Measurements from ENCODE around the gene TMEM234.

Gene TMEM234

DNA sequence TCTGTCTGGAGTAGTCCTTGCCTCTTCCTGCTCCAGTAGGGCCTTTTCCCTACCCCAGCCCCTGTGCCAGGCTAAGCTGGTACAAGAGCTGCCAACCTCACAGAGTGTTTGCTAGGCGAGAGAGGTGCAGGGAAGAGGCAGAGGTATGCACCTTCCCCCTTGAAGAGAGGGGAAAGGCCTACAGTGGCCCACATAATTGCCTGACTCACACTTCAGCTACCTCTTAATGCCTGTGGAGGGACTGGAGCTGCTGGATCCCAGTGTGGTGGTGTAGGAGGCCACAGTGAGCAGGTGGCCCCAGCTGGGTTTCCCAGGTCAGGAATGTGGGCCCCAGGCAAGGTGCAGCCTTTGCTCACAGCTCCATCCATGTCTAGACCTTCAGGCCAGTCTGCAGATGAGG, 25.1 kb downstream of the TMEM234 start:
- H3K4me1 Mint-ChIP-seq, result peaks cover 66% of the 10 kb centered on the region
- H3K36me3 Mint-ChIP-seq, result peaks cover 15% of the 10 kb centered on the region
- H3K4me3 Mint-ChIP-seq, result no peak overlapping the region
- H3K9me3 Mint-ChIP-seq, result no peaks in the 10 kb centered on the region
- H3K27ac Mint-ChIP-seq, result no peak overlapping the region
- no peaks in the 10 kb centered on the region for H3K27me3 Mint-ChIP-seq

DNA sequence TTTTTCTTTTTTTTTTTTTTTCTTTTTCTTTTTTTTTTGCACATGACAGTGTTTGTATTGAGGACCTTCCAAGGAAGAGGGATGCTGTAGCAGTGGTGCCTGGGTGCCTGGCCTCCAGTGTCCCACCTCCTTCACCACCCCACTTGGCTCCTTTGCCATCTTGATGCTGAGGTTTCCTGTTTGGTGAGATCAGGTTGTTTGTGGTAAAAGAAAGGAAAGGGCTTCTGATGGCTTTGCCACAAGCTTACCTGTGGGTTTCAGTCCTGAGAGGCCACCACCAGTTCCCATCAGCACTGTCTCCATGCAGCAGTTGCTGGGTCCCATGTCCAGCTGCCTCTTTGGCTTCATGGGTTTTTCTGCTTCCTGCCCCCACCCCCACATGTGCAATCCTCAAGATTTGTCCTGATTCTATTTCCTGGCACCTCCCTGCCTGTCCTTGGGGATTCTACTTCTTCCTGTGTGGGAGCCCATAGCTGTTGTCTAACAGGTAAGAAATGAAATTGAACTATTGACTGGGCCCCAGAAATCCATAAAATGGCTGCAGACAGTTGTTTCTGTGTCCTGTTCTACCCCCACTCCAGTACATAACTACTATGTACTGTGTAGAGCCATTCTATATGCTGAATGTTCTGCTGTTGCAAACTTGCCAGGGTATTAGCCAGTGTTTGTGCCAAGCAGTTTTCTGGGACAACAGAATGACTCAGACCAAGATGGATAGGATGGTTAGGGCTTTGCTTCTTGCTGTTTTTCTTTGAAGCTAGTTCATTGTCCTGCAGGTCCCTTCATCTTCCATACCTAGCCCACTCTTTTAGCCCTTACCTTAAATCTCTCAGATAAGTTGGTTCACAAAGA, 26.0 kb downstream of the TMEM234 start:
- no peak overlapping the region for H3K27ac Mint-ChIP-seq
- H3K9me3 Mint-ChIP-seq, result no peaks in the 10 kb centered on the region
- H3K27me3 Mint-ChIP-seq, result no peaks in the 10 kb centered on the region
- peak overlapping the region; percentile 6 for H3K4me3 Mint-ChIP-seq
- H3K4me1 Mint-ChIP-seq, result peaks cover 57% of the 10 kb centered on the region
- peaks cover 21% of the 10 kb centered on the region for H3K36me3 Mint-ChIP-seq

DNA sequence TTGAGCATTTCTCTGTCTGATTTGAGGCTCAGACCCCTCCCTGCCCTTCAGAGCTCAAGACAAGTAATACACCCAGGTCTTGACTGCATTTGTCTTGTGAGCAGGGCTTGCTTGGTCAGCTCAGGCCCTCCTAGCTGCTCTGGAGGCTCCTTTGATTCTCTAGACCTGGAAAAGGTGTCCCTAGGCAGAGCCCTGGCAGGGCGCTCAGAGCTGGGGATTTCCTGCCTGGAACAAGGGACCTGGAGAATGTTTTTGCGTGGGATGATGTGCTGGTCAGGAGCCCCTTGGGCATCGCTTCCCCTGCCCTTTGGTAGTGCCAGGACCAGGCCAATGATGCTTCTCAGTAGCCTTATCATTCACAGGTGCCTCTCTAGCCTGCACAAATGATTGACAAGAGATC, 26.6 kb downstream of the TMEM234 start:
- Mint-ChIP-seq H3K27ac (no peak overlapping the region), H3K36me3 (peaks cover 21% of the 10 kb centered on the region), H3K27me3 (no peaks in the 10 kb centered on the region), H3K9me3 (no peaks in the 10 kb centered on the region), H3K4me1 (peaks cover 57% of the 10 kb centered on the region), H3K4me3 (no peak overlapping the region)

DNA sequence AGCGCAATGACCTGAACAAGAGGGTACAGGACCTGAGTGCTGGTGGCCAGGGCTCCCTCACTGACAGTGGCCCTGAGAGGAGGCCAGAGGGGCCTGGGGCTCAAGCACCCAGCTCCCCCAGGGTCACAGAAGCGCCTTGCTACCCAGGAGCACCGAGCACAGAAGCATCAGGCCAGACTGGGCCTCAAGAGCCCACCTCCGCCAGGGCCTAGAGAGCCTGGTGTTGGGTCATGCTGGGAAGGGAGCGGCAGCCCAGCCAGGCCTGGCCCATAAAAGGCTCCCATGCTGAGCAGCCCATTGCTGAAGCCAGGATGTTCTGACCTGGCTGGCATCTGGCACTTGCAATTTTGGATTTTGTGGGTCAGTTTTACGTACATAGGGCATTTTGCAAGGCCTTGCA, 27.2 kb downstream of the TMEM234 start:
- H3K27ac Mint-ChIP-seq, result no peak overlapping the region
- peaks cover 21% of the 10 kb centered on the region for H3K36me3 Mint-ChIP-seq
- peaks cover 51% of the 10 kb centered on the region for H3K4me1 Mint-ChIP-seq

DNA sequence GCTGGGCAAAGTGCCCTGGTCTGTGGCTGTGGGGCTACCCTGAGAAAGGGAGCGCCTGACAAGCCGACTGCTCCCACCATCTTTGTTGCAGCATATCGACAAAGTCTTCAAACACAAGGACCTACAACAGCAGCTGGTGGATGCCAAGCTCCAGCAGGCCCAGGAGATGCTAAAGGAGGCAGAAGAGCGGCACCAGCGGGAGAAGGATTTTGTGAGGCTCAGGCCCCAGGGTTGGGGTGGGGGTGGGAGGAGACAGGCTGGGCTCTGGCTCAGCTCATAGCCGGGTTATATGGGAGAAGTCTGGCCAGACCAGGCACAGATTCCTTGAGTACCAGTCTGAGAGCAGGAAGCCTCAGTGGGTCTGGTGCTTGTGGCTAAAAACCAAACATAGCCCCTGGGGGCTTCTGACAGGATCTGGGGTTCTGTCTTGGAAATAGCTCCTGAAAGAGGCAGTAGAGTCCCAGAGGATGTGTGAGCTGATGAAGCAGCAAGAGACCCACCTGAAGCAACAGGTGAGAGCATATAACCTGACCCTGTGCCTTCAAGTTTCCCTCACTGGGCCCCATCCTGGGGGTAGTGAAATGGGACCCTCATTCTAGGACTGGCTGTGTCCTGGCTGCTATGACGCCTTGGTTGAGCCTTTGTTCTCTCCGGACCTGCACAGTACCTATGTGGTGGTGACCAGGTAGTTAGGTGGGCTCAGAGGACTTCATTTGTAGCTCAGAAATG, 29.8 kb downstream of the TMEM234 start:
- H3K4me3 Mint-ChIP-seq, result no peak overlapping the region
- H3K27ac Mint-ChIP-seq, result peak overlapping the region; percentile 32
- no peaks in the 10 kb centered on the region for H3K9me3 Mint-ChIP-seq
- H3K36me3 Mint-ChIP-seq, result peaks cover 21% of the 10 kb centered on the region
- H3K4me1 Mint-ChIP-seq, result peaks cover 37% of the 10 kb centered on the region
- H3K27me3 Mint-ChIP-seq, result no peaks in the 10 kb centered on the region

More for the DNA sequence above, 27.2 kb downstream of the TMEM234 start:
- Mint-ChIP-seq H3K4me3 (no peak overlapping the region), H3K27me3 (no peaks in the 10 kb centered on the region), H3K9me3 (no peaks in the 10 kb centered on the region)

DNA sequence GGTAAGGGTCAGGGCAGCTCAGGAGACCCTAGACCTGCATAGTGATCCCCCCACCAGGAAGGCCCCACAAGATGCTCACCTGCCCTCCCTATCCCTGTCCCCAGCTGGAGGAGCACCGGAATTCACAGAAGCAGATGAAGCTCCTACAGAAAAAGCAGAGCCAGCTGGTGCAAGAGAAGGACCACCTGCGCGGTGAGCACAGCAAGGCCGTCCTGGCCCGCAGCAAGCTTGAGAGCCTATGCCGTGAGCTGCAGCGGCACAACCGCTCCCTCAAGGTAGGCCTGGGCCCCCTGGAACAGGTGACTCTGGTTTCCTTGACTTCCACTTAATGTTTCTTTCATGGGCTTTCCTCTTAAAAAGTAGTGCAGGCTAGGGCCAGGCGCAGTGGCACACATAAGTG, 34.3 kb downstream of the TMEM234 start:
- peaks cover 24% of the 10 kb centered on the region for H3K4me1 Mint-ChIP-seq
- no peaks in the 10 kb centered on the region for H3K9me3 Mint-ChIP-seq

DNA sequence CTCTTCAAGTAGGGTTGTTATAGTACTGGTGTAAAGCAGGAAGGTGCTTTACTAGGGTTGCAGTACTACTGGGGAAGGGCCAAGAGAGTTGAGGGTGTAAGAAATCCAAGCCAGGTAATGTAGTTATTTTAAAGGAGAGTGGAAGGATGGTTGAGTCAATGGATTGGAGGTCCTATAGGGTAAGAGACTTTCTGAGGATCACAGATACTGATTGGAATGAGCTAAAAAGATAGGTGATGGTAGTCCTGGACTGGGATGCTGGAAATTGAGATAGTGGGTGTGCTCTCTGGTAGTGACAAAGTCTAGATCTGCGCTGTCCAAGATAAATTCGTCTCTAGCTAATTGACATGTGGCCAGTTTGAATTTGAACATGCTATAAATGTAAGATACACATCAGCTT, 35.7 kb downstream of the TMEM234 start:
- Mint-ChIP-seq H3K4me1 (peaks cover 36% of the 10 kb centered on the region), H3K9me3 (no peaks in the 10 kb centered on the region), H3K27me3 (no peaks in the 10 kb centered on the region), H3K4me3 (peak overlapping the region; percentile 51), H3K36me3 (peaks cover 27% of the 10 kb centered on the region), H3K27ac (peak overlapping the region; percentile 94)

More for the DNA sequence above, 34.3 kb downstream of the TMEM234 start:
- peaks cover 30% of the 10 kb centered on the region for H3K36me3 Mint-ChIP-seq
- H3K4me3 Mint-ChIP-seq, result no peak overlapping the region
- H3K27me3 Mint-ChIP-seq, result no peaks in the 10 kb centered on the region
- no peak overlapping the region for H3K27ac Mint-ChIP-seq

DNA sequence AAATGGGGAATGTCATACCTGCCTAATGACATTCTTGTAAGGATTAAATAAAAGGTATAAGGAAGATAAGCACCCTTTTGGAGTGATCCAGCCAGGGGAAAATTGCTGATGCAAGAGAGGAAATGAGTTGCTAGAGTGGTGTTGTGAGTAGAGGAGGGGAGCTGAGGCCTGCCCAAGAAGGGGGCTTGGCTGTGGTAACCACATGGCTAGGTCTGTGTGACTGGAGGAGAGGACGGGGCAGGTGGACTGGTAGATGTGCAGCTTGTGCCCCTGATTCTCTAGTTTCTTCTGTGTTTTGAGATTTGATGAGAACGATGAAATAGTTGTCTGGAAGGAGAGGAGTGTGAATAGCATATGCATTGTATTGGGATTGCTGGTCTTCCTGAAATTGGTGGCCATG, 36.1 kb downstream of the TMEM234 start:
- H3K4me1 Mint-ChIP-seq, result peaks cover 40% of the 10 kb centered on the region
- peak overlapping the region; percentile 94 for H3K27ac Mint-ChIP-seq
- H3K27me3 Mint-ChIP-seq, result no peaks in the 10 kb centered on the region
- H3K9me3 Mint-ChIP-seq, result no peaks in the 10 kb centered on the region
- peak overlapping the region; percentile 51 for H3K4me3 Mint-ChIP-seq
- peaks cover 29% of the 10 kb centered on the region for H3K36me3 Mint-ChIP-seq

DNA sequence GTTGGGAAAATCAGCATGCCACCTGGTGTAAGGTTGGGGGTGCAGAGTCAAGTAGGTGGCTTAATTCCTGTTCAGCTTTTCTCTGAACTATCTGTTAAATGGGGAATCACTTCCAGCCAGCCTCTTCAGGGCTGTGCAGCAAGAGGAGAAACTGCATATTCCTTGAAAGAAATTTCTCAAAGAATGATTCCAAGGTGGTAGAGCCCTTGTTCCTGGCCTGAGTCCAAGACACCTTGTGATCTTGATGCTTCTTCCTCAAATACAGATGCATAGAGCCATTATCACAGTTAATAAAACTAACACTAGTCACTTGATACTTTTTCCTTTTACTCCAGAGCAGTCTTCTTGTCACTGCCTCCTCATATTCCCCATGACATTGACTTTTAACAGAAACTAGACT, 37.5 kb downstream of the TMEM234 start:
- H3K36me3 Mint-ChIP-seq, result peaks cover 37% of the 10 kb centered on the region
- H3K9me3 Mint-ChIP-seq, result no peaks in the 10 kb centered on the region
- peaks cover 50% of the 10 kb centered on the region for H3K4me1 Mint-ChIP-seq
- peak overlapping the region; percentile 64 for H3K4me3 Mint-ChIP-seq
- no peaks in the 10 kb centered on the region for H3K27me3 Mint-ChIP-seq
- peak overlapping the region; percentile 74 for H3K27ac Mint-ChIP-seq

DNA sequence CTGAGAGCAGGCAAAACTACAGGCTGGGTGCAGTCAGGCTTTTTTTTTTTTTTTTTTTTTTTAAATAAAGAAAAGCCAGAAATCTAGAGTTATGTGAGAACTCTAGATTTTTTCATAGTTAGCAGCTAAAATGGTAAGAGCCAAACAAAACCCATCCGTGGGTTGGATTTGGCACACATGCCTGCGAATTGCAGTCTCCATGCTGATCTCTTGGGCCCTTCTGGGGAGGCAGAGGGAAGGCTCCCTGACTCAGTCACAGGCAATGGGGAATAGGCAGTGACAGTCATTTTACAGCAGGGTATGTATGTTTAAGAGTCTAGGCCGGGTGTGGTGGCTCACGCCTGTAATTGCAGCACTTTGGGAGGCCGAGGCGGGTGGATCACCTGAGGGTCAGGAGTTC, 40.1 kb downstream of the TMEM234 start:
- Mint-ChIP-seq H3K27me3 (no peaks in the 10 kb centered on the region), H3K4me3 (peak overlapping the region; percentile 97), H3K9me3 (no peaks in the 10 kb centered on the region), H3K4me1 (peaks cover 64% of the 10 kb centered on the region), H3K36me3 (peaks cover 35% of the 10 kb centered on the region), H3K27ac (peak overlapping the region; percentile 68)

DNA sequence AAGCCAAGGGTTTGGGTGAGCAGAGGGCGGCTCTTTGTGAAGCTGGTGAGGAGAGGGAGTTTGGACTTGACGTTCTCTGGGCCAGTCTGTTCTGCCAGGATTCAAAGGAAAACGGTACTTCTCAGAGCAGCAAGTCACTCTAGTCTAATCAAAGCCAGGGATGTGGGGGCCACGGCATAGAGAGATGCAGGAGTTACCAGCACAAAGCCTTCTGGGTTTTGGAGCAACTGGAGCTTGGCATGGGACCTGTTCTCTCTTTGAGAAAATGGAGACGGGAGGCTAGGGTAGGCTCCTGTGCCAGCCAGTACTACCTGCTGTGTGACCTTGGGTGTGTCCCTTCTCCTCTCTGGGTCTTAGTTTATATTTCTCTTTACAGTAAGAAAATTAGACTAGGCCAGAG, 40.6 kb downstream of the TMEM234 start:
- no peaks in the 10 kb centered on the region for H3K27me3 Mint-ChIP-seq
- peak overlapping the region; percentile 51 for H3K27ac Mint-ChIP-seq
- peaks cover 63% of the 10 kb centered on the region for H3K4me1 Mint-ChIP-seq
- no peaks in the 10 kb centered on the region for H3K9me3 Mint-ChIP-seq
- H3K36me3 Mint-ChIP-seq, result peaks cover 35% of the 10 kb centered on the region
- peak overlapping the region; percentile 97 for H3K4me3 Mint-ChIP-seq

DNA sequence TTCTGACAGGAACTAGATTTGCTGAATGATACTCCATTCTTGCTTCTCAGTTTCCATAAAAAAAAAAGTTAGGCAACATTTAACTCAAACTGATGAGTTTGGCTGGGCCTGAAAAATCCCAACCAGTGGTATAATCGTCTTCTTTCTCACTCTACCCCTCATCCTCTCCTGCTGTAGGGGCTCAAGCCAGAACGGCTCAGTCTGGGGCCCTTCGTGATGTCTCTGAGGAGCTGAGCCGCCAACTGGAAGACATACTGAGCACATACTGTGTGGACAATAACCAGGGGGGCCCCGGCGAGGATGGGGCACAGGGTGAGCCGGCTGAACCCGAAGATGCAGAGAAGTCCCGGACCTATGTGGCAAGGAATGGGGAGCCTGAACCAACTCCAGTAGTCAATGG, 41.1 kb downstream of the TMEM234 start:
- Mint-ChIP-seq H3K9me3 (no peaks in the 10 kb centered on the region), H3K4me3 (peak overlapping the region; percentile 97), H3K27me3 (no peaks in the 10 kb centered on the region), H3K27ac (peak overlapping the region; percentile 95), H3K36me3 (peaks cover 30% of the 10 kb centered on the region), H3K4me1 (peaks cover 58% of the 10 kb centered on the region)

DNA sequence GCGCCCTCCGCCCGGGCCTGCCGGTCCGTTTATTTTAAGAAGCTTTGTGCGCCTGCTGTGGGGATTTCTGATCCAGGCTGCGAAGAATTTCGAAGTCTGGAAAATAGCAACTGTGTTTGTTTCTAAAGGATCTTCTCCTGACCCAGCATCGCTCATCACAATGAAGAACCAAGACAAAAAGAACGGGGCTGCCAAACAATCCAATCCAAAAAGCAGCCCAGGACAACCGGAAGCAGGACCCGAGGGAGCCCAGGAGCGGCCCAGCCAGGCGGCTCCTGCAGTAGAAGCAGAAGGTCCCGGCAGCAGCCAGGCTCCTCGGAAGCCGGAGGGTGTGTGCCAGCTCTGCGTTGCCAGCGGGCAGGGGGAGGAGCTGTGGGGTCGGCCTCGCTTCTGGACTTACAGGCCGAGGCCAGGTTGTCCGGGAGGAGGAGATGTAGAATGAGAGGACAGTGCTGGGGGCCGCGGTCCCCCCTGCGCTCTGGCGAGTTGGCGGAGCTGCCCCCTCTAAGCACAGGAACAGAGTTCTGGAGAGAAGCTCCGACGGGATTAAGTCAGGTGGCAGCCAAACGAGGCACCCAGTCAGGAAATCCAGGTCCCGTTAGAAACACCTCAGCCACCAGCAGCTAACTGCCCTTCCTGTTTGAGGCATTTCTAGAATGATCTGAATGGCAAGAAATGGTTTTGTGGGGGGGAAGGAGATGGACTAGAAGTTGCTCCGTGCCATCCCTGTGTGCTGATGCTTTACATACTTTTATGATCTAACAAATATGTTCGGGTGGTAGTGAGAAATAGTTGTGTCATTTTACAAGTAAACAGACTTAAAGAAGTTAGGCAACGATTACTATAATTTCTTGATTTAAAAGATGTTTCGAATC, 41.7 kb downstream of the TMEM234 start:
- no peaks in the 10 kb centered on the region for H3K27me3 Mint-ChIP-seq
- no peaks in the 10 kb centered on the region for H3K9me3 Mint-ChIP-seq
- peaks cover 55% of the 10 kb centered on the region for H3K4me1 Mint-ChIP-seq
- peaks cover 28% of the 10 kb centered on the region for H3K36me3 Mint-ChIP-seq
- peak overlapping the region; percentile 97 for H3K4me3 Mint-ChIP-seq
- peak overlapping the region; percentile 95 for H3K27ac Mint-ChIP-seq

DNA sequence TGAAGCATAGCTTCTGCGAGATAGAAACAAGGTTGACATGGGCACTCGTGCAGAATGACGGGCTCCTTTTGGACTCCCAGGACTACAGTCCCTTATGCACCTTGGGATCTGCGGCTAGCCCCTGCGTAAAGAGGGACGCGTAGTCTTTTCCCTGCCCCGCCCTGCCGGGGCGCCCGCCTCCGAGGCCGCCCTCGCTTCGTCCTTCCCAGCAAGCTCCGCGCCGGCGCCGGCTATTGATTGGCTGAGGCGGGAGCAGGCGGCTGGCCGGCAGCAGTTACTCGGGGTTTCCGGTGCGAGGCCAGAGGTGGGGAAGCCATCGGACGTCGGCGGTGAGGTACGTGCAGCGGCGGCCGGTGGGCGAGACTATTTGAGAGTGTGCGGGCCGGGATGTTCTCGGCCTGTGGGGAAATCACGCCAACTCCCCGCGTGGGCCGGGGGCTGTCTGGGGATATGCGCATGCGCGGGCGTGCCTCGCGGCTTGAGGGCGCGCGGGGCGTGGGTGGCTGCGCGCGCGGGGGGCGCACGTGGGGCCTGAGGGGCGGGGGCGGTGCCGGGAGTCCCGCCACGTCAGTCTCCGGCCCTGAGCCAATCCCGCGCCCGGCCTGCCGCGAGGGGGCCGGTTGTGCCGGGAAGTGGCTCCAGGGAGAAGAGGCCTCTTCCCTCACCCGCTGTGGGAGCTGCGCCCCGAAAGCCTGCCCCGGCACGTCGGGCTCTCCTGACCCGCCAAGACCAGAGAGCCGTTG, 42.5 kb downstream of the TMEM234 start, which contains the start of gene TXLNA:
TXLNA (plus strand) TSS at position 233 of the 743 bp plus-strand sequence. CDS start 671 bp downstream, outside the sequence.
- peak within 1 kb of the TSS; percentile 97 for H3K4me3 Mint-ChIP-seq
- peaks cover 49% of the 10 kb centered on the region for H3K4me1 Mint-ChIP-seq
- no peaks in the 10 kb centered on the region for H3K27me3 Mint-ChIP-seq
- peak within 1 kb of the TSS; percentile 99 for H3K27ac Mint-ChIP-seq
- H3K36me3 Mint-ChIP-seq, result peaks cover 24% of the 10 kb centered on the region
- H3K9me3 Mint-ChIP-seq, result no peaks in the 10 kb centered on the region

DNA sequence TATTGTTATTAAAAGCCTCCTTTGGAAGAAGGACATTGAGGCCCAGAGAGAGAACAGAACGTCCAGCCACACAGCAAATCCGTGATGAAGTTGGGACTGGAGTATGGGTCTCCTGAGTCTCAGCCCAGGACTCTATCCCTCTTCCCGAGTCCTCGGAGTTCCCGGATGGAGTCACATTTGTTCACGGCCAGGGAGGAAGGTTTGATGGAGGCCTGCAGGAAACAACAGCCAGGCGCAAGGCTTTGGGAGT, 43.0 kb downstream of the TMEM234 start:
- Mint-ChIP-seq H3K27me3 (no peaks in the 10 kb centered on the region), H3K36me3 (peaks cover 20% of the 10 kb centered on the region), H3K4me3 (peak overlapping the region; percentile 91), H3K27ac (peak overlapping the region; percentile 99), H3K4me1 (peaks cover 44% of the 10 kb centered on the region), H3K9me3 (no peaks in the 10 kb centered on the region)

All from activated naive CD4-positive, alpha-beta T cell treated with anti-CD3 and anti-CD28 coated beads, Interleukin-2, amount 50 U/mL, for 24 hours (primary cell).